Measurements from ENCODE around the gene CAMK2N2.

DNA sequence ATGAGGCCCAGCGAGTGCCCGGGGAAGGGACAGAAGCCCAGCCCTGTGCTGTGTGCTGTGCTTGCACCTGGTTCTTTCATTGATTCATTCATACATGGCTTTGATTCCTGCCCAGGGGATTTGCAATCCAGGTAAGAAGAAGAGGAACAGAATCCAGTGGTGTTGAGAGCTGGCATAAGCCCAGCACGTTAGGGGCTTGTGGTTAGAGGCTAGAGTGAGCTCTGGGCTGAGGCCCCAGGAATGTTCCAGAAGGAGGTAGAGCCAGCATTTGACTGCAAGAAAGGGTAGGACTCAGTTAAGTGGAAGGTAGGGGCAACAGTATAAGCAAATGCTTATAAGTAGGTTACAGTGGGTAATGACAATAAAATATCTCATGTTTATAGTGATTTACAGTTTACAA, 29.7 kb downstream of the CAMK2N2 start:
- TF ChIP-seq CTCF (optimal IDR thresholded peaks at IDR 0.05 in 1 of 3, IDR thresholded peaks at IDR 0.05 in 1 of 3, conservative IDR thresholded peaks at IDR 0.05 in 1 of 3; ENCODE audit: extremely low read depth in 1 of 3, insufficient read depth in 2 of 3, low read length in 3 of 3) (no peak), EZH2 (IDR thresholded peaks at IDR 0.05; ENCODE audit: low read length) (no peak)

Data from keratinocyte (primary cell).